Astrocyte (in vitro differentiated cells and primary cell): ENCODE results near the gene GALNT2. TPM values are rescaled to one million over a fixed set of nuclear protein-coding genes. Genes with fewer than 3 reads are reported as not detected.

Experiments used
- DNase-seq: peaks from one replicate; pipeline ENCODE4 v3.0.0-alpha.2; 2010; ENCODE audit warnings: low read depth
- FAIRE-seq: peaks from 2 replicates; lab custom pipeline; 2011; peaks lifted over from hg19 to GRCh38; lab: Jason Lieb, UNC
- H2AFZ ChIP-seq: 2 replicates; pipeline ENCODE4 v1.6.0; 2012; ENCODE audit warnings: low read depth, low read length, inconsistent platforms
- H3K27ac ChIP-seq: 2 replicates; pipeline ENCODE4 v1.5.1; 2011; ENCODE audit warnings: low read depth, low read length, inconsistent platforms
- H3K27me3 ChIP-seq: 2 replicates; pipeline ENCODE4 v1.6.0; 2011; ENCODE audit warnings: low read length, inconsistent platforms; ENCODE audit not compliant: insufficient read depth
- H3K36me3 ChIP-seq: 2 replicates; pipeline ENCODE4 v1.5.1; 2011; ENCODE audit warnings: low read length, inconsistent platforms; ENCODE audit not compliant: insufficient read depth
- H3K4me1 ChIP-seq: 2 replicates; pipeline ENCODE4 v1.5.1; 2011; ENCODE audit warnings: low read length, inconsistent platforms; ENCODE audit not compliant: insufficient read depth
- H3K4me2 ChIP-seq: 2 replicates; pipeline ENCODE4 v1.6.0; 2012; ENCODE audit warnings: low read length, inconsistent platforms
- H3K4me3 ChIP-seq: 2 replicates; pipeline ENCODE4 v1.5.1; 2011; ENCODE audit warnings: low read depth, mild to moderate bottlenecking, low read length, inconsistent platforms; ENCODE audit not compliant: insufficient read depth
- H3K79me2 ChIP-seq: 2 replicates; pipeline ENCODE4 v1.6.0; 2012; ENCODE audit warnings: mild to moderate bottlenecking, low read length, inconsistent platforms; ENCODE audit not compliant: insufficient read depth
- H3K9ac ChIP-seq: 2 replicates; pipeline ENCODE4 v1.6.0; 2012; ENCODE audit warnings: mild to moderate bottlenecking, low read length, inconsistent platforms
- H3K9me3 ChIP-seq: 2 replicates; pipeline ENCODE4 v1.5.1; 2012; ENCODE audit warnings: low read depth, mild to moderate bottlenecking, low read length, inconsistent platforms; ENCODE audit not compliant: insufficient read depth
- H4K20me1 ChIP-seq: 2 replicates; pipeline ENCODE4 v1.6.0; 2012; ENCODE audit warnings: low read length, inconsistent platforms; ENCODE audit not compliant: insufficient read depth
- H3K27ac Mint-ChIP-seq: one replicate; pipeline ENCODE4 v1.8.0; 2021; ENCODE audit warnings: mild to moderate bottlenecking, mixed read lengths; ENCODE audit not compliant: unreplicated experiment
- H3K27me3 Mint-ChIP-seq: one replicate; pipeline ENCODE4 v1.8.0; 2021; ENCODE audit warnings: low read depth, mixed read lengths; ENCODE audit not compliant: unreplicated experiment
- H3K36me3 Mint-ChIP-seq: one replicate; pipeline ENCODE4 v1.8.0; 2021; ENCODE audit warnings: low read depth, mixed read lengths; ENCODE audit not compliant: unreplicated experiment
- H3K4me1 Mint-ChIP-seq: one replicate; pipeline ENCODE4 v1.8.0; 2021; ENCODE audit warnings: low read depth, mixed read lengths; ENCODE audit not compliant: unreplicated experiment
- H3K4me3 Mint-ChIP-seq: one replicate; pipeline ENCODE4 v1.8.0; 2021; ENCODE audit warnings: mild to moderate bottlenecking, moderate library complexity, mixed read lengths; ENCODE audit not compliant: unreplicated experiment
- H3K9me3 Mint-ChIP-seq: one replicate; pipeline ENCODE4 v1.8.0; 2021; ENCODE audit warnings: mild to moderate bottlenecking, mixed read lengths; ENCODE audit not compliant: unreplicated experiment
- CTCF ChIP-seq: IDR thresholded peaks from 2 replicates; pipeline ENCODE4 v1.5.1; 2011; ENCODE audit warnings: low read depth, mild to moderate bottlenecking, inconsistent platforms, low read length, moderate library complexity; ENCODE audit not compliant: insufficient read depth
- EZH2 ChIP-seq: IDR thresholded peaks from 2 replicates; pipeline ENCODE4 v1.6.1; 2012; ENCODE audit warnings: mild to moderate bottlenecking, low read length, inconsistent platforms; ENCODE audit not compliant: insufficient read depth
- total RNA-seq: library from RNA; stranded (reverse); gene quantifications from 2 replicates; pipeline ENCODE4 v1.2.1, GENCODE V29; 2021

Gene GALNT2
- total RNA-seq, 1 donor from 2014 or later = 507 TPM

- Histone ChIP-seq H3K36me3 (no peaks in the 10 kb centered on the region), H3K27ac (no peak overlapping the region), H3K4me3 (no peak overlapping the region), H3K79me2 (no peaks in the 10 kb centered on the region), H3K9ac (no peak overlapping the region), H3K27me3 (peaks cover 8% of the 10 kb centered on the region), H3K4me2 (no peak overlapping the region), H4K20me1 (no peaks in the 10 kb centered on the region), H3K4me1 (no peaks in the 10 kb centered on the region), H2AFZ (no peak overlapping the region), H3K9me3 (no peaks in the 10 kb centered on the region)
- TF ChIP-seq EZH2 (no peak), CTCF (no peak)
- FAIRE-seq (no peak), DNase-seq (no peak)
- H3K27me3 Mint-ChIP-seq = peaks cover 11% of the 10 kb centered on the region
- H3K4me3 Mint-ChIP-seq = no peak overlapping the region
- H3K36me3 Mint-ChIP-seq = no peaks in the 10 kb centered on the region
- peaks cover 3% of the 10 kb centered on the region for H3K4me1 Mint-ChIP-seq
- H3K27ac Mint-ChIP-seq = no peak overlapping the region
- H3K9me3 Mint-ChIP-seq = peaks cover 5% of the 10 kb centered on the region
Measured at GRCh38 chr1:230048322-230048721, 18.7 kb upstream of the GALNT2 start.

- H3K9me3 ChIP-seq = no peaks in the 10 kb centered on the region
- peaks cover 8% of the 10 kb centered on the region for H3K27me3 ChIP-seq
- no peak for DNase-seq
- no peak overlapping the region for H3K9ac ChIP-seq
- no peak overlapping the region for H3K4me2 ChIP-seq
- H3K4me3 ChIP-seq = no peak overlapping the region
- Mint-ChIP-seq H3K4me3 (no peak overlapping the region), H3K4me1 (peaks cover 3% of the 10 kb centered on the region), H3K36me3 (no peaks in the 10 kb centered on the region), H3K27ac (no peak overlapping the region), H3K27me3 (peaks cover 11% of the 10 kb centered on the region), H3K9me3 (peaks cover 5% of the 10 kb centered on the region)
- H3K79me2 ChIP-seq = no peaks in the 10 kb centered on the region
- no peak for FAIRE-seq
- no peaks in the 10 kb centered on the region for H4K20me1 ChIP-seq
- H3K27ac ChIP-seq = no peak overlapping the region
- TF ChIP-seq CTCF (no peak), EZH2 (no peak)
- no peaks in the 10 kb centered on the region for H3K36me3 ChIP-seq
- no peak overlapping the region for H2AFZ ChIP-seq
- no peaks in the 10 kb centered on the region for H3K4me1 ChIP-seq
Measured at GRCh38 chr1:230048922-230049321, 18.1 kb upstream of the GALNT2 start.

- Mint-ChIP-seq H3K27me3 (peaks cover 11% of the 10 kb centered on the region), H3K4me3 (no peak overlapping the region), H3K4me1 (peaks cover 3% of the 10 kb centered on the region), H3K27ac (no peak overlapping the region), H3K9me3 (peaks cover 9% of the 10 kb centered on the region), H3K36me3 (no peaks in the 10 kb centered on the region)
- Histone ChIP-seq H4K20me1 (no peaks in the 10 kb centered on the region), H3K9me3 (no peaks in the 10 kb centered on the region), H3K79me2 (no peaks in the 10 kb centered on the region), H3K4me1 (no peaks in the 10 kb centered on the region), H3K4me2 (no peak overlapping the region), H3K27ac (no peak overlapping the region), H3K27me3 (peaks cover 8% of the 10 kb centered on the region), H3K9ac (no peak overlapping the region), H3K4me3 (no peak overlapping the region), H3K36me3 (no peaks in the 10 kb centered on the region), H2AFZ (no peak overlapping the region)
- FAIRE-seq (no peak), DNase-seq (no peak)
- TF ChIP-seq EZH2 (no peak), CTCF (no peak)
Measured at GRCh38 chr1:230049731-230050130, 17.3 kb upstream of the GALNT2 start.
